IPS-11a (cell line): ENCODE data around the gene CYP26B1.

Source experiments
- H3K4me3 ChIP-seq: one replicate; pipeline ENCODE4 v1.5.1; 2013; ENCODE audit warnings: low read depth, low read length, control low read depth

Gene CYP26B1, protein sequence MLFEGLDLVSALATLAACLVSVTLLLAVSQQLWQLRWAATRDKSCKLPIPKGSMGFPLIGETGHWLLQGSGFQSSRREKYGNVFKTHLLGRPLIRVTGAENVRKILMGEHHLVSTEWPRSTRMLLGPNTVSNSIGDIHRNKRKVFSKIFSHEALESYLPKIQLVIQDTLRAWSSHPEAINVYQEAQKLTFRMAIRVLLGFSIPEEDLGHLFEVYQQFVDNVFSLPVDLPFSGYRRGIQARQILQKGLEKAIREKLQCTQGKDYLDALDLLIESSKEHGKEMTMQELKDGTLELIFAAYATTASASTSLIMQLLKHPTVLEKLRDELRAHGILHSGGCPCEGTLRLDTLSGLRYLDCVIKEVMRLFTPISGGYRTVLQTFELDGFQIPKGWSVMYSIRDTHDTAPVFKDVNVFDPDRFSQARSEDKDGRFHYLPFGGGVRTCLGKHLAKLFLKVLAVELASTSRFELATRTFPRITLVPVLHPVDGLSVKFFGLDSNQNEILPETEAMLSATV

GRCh38 chr2:72147303-72147971 lies at the start of gene CYP26B1:
Gene CYP26B1 (minus strand): TSS chr2:72147862. CDS start chr2:72147834, 28 bp downstream.
- H3K4me3 ChIP-seq: peak within 1 kb of the TSS; percentile 13

DNA sequence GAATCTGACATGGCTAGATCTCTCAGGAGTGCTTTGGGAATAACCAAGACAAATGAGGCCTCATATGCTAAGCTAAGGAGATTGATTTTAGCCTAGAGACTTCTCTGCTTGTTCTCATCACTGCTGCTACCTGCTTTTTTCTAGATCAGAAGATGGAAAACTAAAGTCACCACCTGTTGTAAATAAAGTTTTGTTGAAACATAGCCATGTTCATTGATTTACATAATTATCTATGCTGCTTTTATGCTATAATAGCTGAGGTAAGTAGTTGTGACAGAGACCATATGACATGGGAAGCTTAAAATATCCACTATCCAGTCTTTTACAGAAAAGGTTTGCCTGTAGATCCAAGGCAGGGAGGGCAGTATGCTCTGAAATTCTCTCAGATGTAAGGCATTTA lies 46.1 kb upstream of the CYP26B1 start:
- no peak overlapping the region for H3K4me3 ChIP-seq

DNA sequence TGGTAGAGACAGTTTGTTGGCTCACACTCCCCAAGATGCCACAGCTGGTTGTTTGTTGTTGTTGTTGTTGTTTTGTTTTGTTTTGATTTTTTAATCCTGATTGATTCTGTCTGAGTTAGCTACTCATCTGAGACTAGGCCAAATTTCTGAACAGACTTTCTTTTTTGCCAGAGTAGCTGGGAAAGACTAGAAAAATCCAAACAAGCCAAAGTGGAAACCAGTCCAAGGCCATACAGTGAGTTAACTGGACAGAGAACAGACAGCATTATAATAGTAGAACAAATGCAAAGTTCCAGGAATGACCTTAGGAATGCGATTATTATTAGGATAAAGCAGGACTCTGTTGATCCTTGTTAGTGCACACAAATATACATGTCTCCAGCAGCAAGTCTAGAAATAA lies 43.8 kb upstream of the CYP26B1 start:
- H3K4me3 ChIP-seq: no peak overlapping the region

GRCh38 chr2:72185206-72185605 lies 37.5 kb upstream of the CYP26B1 start:
- no peak overlapping the region for H3K4me3 ChIP-seq

DNA sequence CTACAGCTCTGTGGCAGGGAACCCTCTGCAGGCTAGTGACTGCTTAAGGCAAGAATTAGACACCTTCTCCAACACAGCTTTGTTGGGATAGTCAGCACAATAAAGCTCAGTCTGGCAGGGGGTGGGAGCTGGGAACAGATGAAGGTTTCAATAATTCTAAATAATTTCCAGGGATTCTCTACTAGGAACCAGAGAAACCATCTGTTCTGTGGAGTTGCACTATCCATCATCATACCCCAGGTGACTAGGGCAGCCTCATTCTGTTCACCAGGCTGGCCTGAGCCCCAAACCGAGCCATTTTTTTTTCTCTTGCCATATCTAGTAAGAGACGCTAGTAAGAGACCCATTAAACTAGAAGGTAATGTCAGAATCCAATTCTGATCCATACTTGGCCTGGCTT lies 35.8 kb upstream of the CYP26B1 start:
- H3K4me3 ChIP-seq: no peak overlapping the region

DNA sequence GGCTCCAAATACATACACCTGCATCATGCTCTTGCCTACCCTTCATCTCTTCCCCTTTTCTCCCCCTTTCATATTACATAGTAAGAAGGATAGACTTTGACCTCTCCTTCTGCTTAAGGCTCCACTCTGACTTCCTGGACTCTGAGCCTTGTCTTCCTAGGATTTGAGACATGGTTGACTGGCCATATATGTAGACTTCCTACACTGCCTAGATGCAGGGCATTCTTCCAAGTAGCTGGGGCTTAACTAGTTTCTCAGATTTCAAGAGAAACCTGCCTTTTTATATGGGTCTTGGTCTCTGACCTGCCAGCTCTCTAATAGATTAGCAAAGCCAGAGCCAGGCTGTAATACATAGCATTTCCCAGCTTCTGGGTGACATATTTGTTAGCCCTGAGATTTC lies 35.4 kb upstream of the CYP26B1 start:
- H3K4me3 ChIP-seq: no peak overlapping the region

GRCh38 chr2:72182547-72182946 lies 34.9 kb upstream of the CYP26B1 start:
- no peak overlapping the region for H3K4me3 ChIP-seq

GRCh38 chr2:72181616-72182015 lies 34.0 kb upstream of the CYP26B1 start:
- H3K4me3 ChIP-seq: no peak overlapping the region

- H3K4me3 ChIP-seq: no peak overlapping the region
Observed at GRCh38 chr2:72180351-72180750, 32.7 kb upstream of the CYP26B1 start.

DNA sequence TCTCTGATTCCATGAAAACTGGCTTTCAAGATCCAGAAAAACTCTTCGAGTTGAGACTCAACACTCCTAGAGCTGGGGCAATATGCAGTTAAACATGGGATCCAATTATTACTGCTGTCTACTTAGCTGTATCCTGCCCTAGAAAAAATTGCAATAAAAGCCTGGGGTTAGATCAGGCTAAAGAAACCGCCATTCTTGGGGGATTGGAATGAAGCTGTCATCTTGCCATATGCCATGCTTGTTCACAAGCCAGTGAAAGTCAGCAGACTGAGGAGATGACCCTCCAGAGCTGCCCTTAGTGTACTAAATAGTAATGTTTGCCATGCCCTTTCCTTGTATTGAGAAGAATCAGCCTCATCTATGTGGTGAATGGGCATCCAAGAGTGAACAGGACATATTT lies 30.9 kb upstream of the CYP26B1 start:
- H3K4me3 ChIP-seq: no peak overlapping the region

GRCh38 chr2:72176281-72176680 lies 28.6 kb upstream of the CYP26B1 start:
- H3K4me3 ChIP-seq: no peak overlapping the region

DNA sequence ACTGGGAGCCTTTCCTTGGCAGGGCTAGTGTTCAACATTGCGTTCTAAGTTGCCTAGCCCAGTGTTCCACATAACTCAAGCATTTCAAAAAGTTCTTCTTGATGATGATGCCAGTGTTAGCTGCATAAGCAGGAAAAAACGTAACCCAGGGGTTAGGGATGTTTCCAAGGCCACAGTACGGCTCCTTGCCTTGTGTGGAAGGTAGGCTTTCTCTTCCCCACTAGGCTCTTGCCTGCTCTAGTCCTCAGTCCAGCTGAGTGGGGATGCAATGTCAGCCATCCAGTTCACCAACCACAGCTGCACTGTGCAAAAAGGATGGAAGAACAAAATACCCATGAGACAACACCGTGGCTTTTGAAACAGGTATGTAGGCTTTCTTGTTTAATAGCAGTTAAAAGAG lies 28.0 kb upstream of the CYP26B1 start:
- no peak overlapping the region for H3K4me3 ChIP-seq

DNA sequence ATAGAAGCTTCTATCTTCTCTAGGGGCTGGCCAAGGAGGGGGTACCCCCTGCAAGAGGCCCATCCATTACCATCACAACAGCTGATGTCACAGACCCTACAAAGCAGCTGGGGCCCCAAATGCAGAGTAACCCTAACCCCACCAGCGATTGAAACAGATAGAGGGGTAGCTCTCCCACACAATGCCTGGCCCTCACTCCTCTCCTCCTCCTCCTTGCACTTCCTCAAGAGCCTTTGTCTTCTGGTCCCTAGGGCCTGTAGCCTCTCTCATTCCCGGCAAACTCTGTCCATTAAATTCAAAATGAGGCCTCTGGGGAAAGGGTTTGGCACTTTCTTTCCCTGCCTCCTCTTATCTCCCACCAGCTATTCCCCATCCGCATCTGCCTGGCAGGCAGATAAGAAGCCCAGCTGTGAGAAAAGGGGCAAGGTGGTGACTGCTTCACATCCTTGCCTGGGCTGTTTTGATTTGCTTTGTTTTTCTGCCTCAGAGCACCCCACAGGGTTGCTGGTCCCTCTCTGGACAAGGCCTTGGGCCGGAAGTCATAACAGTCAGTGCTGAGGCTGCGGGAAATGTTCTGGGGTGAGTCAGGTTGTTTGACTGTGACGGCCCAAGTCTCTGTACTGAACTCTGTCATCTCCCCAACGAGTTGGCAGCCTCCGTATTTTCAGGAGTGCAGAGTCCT lies 26.1 kb upstream of the CYP26B1 start:
- no peak overlapping the region for H3K4me3 ChIP-seq

GRCh38 chr2:72172478-72172877 lies 24.8 kb upstream of the CYP26B1 start:
- H3K4me3 ChIP-seq: no peak overlapping the region

GRCh38 chr2:72166279-72166678 lies 18.6 kb upstream of the CYP26B1 start:
- H3K4me3 ChIP-seq: no peak overlapping the region

DNA sequence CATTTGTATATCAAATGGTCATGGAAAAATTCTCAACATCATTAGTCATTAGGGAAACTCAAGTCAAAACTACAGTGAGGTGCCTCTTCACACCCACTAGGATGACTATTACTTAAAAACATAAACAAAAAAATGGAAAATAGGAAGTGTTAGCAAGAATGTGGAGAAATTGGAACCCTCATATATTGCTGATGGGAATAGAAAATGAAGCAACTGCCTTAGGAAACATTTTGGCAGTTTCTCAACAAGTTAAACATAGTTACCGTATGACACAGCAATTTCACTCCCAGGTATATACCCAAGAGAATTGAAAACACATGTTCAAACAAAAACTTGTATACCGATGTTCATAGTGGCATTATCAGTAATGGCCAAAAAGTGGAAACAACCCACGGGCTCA lies 18.1 kb upstream of the CYP26B1 start:
- H3K4me3 ChIP-seq: no peak overlapping the region

- H3K4me3 ChIP-seq: no peak overlapping the region
Observed at GRCh38 chr2:72162574-72162973, 14.9 kb upstream of the CYP26B1 start.

- H3K4me3 ChIP-seq: no peak overlapping the region
Observed at GRCh38 chr2:72159211-72159993, 11.7 kb upstream of the CYP26B1 start.

DNA sequence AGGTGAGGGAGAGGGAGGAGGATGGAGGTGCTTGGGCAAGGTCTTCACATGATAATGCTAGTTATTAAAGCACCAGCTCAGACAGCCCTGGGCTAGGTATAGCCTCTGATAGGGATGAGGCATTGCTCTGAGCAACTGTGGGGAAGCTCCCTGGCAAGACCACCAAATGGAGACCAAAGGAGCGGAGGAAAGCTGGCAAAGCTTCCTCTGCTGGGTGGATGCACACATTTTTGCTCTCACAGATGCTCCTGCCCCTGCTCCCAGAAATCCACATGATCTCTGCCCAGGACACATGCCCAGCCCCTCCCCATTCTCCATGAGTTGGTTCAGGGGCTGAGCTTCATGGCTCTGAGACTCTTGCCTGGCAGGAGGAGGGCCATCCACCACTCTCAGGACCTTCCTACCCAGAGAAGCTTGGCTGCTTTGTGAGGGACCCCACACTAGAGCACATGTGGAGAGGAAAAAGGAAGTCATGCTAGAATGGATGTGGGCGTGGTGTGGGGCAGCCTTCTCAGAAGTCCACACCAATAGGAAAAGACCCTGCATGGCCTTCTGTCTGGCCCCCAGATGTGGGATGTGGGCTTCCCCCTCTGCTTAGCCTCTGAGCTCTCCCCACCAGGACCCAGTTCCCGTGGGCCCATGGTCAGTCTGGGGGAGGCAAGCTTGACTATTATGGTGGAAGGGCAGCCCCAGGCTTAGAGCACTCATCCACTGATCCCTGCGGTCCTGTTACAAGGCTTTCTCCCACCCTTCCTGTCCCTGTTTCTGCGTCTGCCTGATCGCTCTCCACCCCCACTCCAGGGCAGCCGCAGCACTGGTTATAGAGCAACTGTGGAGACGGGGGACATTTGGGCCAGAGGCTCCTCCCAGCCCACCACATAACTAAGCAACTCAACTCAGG lies 10.5 kb upstream of the CYP26B1 start:
- no peak overlapping the region for H3K4me3 ChIP-seq

GRCh38 chr2:72156872-72157271 lies 9.2 kb upstream of the CYP26B1 start:
- H3K4me3 ChIP-seq: no peak overlapping the region
